Activated CD8-positive, alpha-beta T cell treated with anti-CD3 and anti-CD28 coated beads for 36 hours (primary cell): ENCODE results near the gene IFNGR1. TPM values are rescaled to one million over a fixed set of nuclear protein-coding genes. Genes with fewer than 3 reads are reported as not detected.

Experiments used
- ATAC-seq: fragments of 200-7000 bp; cut with Tn5 transposase; one replicate; pipeline ENCODE4 v1.10.0; 2021; ENCODE audit warnings: mild to moderate bottlenecking, moderate library complexity
- CTCF ChIA-PET: fragments of 350-600 bp; sonication (Branson Sonifier 250); formaldehyde crosslinking; loops from one replicate; lab custom pipeline; 2021; ENCODE audit warnings: antibody characterized with exemption; lab: Charles Lee
- POLR2A ChIA-PET: fragments of 350-600 bp; sonication (Branson Sonifier 250); formaldehyde crosslinking; loops from one replicate; lab custom pipeline; 2021; ENCODE audit warnings: antibody characterized with exemption; lab: Charles Lee
- DNase-seq: peaks from one replicate; pipeline ENCODE4 v3.0.0-alpha.2; 2020
- H3K27ac Mint-ChIP-seq: one replicate; pipeline ENCODE4 v1.8.0; 2021; ENCODE audit warnings: mild to moderate bottlenecking, mixed read lengths
- H3K27me3 Mint-ChIP-seq: one replicate; pipeline ENCODE4 v1.8.0; 2021; ENCODE audit warnings: mixed read lengths
- H3K36me3 Mint-ChIP-seq: one replicate; pipeline ENCODE4 v1.8.0; 2021; ENCODE audit warnings: low read depth, mixed read lengths
- H3K4me1 Mint-ChIP-seq: one replicate; pipeline ENCODE4 v1.8.0; 2021; ENCODE audit warnings: low read depth, mixed read lengths
- H3K4me3 Mint-ChIP-seq: one replicate; pipeline ENCODE4 v1.8.0; 2021; ENCODE audit warnings: mild to moderate bottlenecking, moderate library complexity, mixed read lengths
- H3K9me3 Mint-ChIP-seq: one replicate; pipeline ENCODE4 v1.8.0; 2021; ENCODE audit warnings: mixed read lengths
- intact Hi-C: fragments of 100-400 bp; cut with micrococcal nuclease; formaldehyde crosslinking; loops from one replicate; pipeline ENCODE4 v1.10.0; 2022
- total RNA-seq, 2 experiments: library from RNA; stranded (reverse); gene quantifications; one replicate each; pipeline ENCODE4 v1.2.3, GENCODE V29; 2021
- TF ChIP-seq, protein P1 (sequence below): fragments of 200-600 bp; IDR thresholded peaks from one replicate; pipeline ENCODE4 v1.8.0; 2022; ENCODE audit warnings: antibody characterized with exemption, mild to moderate bottlenecking

The IFNGR1 gene
- total RNA-seq, 2 experiments from 2014 or later, result 25.6 to 26.8 TPM

DNA sequence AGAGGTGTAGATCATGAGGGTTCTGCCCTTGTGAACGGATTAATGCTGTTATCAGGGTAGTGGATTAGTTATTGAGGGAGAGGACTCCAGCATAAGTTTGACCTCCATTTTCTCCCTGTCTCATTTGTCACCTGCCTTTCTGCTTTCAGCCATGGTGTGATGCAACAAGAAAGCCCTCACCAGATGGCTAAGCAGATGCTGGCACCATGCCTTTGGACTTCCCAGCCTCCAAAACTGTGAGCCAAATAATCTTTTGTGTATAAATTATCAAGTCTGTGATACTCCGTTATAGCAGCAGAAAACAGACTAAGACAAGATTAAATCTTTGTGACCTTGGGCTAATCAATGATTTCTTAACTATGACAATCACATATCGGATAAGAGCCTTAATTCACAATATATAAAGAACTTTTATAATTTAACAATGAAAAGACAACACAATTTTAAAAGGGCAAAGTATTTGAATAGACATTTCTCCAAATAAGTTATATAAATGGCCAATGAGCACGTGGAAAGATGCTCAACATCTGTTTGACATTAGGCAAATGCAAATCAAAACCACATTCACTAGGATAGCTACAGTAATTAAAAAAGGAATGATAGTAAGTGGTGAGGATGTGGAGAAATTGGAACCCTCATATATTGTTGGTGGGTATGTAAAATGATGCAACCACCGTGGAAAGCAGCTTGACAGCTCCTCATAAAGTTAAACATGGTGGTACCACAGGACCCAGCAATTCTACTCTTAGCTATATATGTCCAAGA, 45.3 kb upstream of the IFNGR1 start:
- DNase-seq (no peak), ATAC-seq (no peak)
- Mint-ChIP-seq H3K36me3 (no peaks in the 10 kb centered on the region), H3K27me3 (peaks cover 12% of the 10 kb centered on the region), H3K27ac (no peak overlapping the region), H3K9me3 (no peaks in the 10 kb centered on the region), H3K4me1 (peaks cover 17% of the 10 kb centered on the region), H3K4me3 (no peak overlapping the region)
- ChIA-PET POLR2A (no interaction called here), CTCF (interaction anchor here (0.9 kb wide), 1 partner anchor 170 kb away, joined by 4 read pairs; no protein-coding TSS in a partner anchor)
- TF ChIP-seq, protein P1, sequence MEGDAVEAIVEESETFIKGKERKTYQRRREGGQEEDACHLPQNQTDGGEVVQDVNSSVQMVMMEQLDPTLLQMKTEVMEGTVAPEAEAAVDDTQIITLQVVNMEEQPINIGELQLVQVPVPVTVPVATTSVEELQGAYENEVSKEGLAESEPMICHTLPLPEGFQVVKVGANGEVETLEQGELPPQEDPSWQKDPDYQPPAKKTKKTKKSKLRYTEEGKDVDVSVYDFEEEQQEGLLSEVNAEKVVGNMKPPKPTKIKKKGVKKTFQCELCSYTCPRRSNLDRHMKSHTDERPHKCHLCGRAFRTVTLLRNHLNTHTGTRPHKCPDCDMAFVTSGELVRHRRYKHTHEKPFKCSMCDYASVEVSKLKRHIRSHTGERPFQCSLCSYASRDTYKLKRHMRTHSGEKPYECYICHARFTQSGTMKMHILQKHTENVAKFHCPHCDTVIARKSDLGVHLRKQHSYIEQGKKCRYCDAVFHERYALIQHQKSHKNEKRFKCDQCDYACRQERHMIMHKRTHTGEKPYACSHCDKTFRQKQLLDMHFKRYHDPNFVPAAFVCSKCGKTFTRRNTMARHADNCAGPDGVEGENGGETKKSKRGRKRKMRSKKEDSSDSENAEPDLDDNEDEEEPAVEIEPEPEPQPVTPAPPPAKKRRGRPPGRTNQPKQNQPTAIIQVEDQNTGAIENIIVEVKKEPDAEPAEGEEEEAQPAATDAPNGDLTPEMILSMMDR, result no peak
- intact Hi-C loops, result no loop called here

DNA sequence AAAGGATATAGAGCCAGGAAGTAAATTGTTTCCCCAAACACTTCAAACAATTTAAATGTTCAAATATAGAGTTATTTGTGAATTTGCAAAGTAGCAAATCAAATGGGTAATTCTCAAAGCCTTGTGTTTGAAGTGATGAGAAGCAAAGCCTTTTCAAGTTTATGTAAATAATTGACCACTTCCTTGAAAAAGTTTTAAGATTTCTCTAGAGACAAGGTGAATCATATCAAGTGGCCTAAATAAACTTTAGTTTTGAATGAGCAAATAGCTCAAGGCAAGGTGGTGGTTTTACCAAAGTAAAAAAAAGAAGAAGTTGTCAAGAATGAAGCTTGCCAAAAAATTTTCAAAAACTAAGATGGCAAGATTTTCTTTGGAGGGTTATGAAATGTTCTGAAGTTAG, 42.6 kb upstream of the IFNGR1 start:
- H3K27me3 Mint-ChIP-seq, result peaks cover 9% of the 10 kb centered on the region
- ChIA-PET POLR2A (no interaction called here), CTCF (interaction anchor here (1.3 to 2.5 kb wide), 2 partner anchors 8 to 19 kb away, joined by 3 to 7 read pairs; no protein-coding TSS in a partner anchor)
- H3K4me3 Mint-ChIP-seq, result no peak overlapping the region
- H3K9me3 Mint-ChIP-seq, result no peaks in the 10 kb centered on the region
- TF ChIP-seq, protein P1, result no peak
- DNase-seq, result no peak
- peaks cover 12% of the 10 kb centered on the region for H3K4me1 Mint-ChIP-seq
- intact Hi-C loops, result no loop called here
- ATAC-seq, result peak; percentile 39
- no peak overlapping the region for H3K27ac Mint-ChIP-seq
- no peaks in the 10 kb centered on the region for H3K36me3 Mint-ChIP-seq

DNA sequence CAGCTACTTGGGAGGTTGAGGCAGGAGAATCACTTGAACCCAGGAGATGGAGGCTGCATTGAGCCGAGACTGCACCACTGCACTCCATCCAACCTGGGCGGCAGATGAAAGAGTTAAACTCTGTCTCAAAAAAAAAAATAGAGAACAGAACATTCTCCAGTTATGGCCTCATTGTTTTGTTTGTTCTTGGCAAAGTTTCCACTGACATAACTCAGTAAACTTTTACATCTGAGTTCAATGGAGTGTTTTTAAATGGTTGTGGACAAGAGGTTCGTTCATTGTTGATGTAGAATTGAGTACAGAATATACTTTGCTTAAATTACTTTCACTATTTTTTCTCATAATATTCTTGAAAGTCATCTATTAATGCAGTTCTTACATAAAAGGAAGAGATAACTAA, 42.2 kb upstream of the IFNGR1 start:
- no peaks in the 10 kb centered on the region for H3K36me3 Mint-ChIP-seq
- POLR2A ChIA-PET, result no interaction called here
- no peaks in the 10 kb centered on the region for H3K9me3 Mint-ChIP-seq
- TF ChIP-seq, protein P1, result no peak
- peak overlapping the region; percentile 21 for H3K27ac Mint-ChIP-seq
- intact Hi-C loops, result no loop called here
- CTCF ChIA-PET, result interaction anchor here (1.3 to 2.5 kb wide), 2 partner anchors 9 to 20 kb away, joined by 3 to 7 read pairs; no protein-coding TSS in a partner anchor
- peaks cover 12% of the 10 kb centered on the region for H3K4me1 Mint-ChIP-seq
- DNase-seq (no peak), ATAC-seq (no peak)
- peaks cover 9% of the 10 kb centered on the region for H3K27me3 Mint-ChIP-seq
- H3K4me3 Mint-ChIP-seq, result no peak overlapping the region

DNA sequence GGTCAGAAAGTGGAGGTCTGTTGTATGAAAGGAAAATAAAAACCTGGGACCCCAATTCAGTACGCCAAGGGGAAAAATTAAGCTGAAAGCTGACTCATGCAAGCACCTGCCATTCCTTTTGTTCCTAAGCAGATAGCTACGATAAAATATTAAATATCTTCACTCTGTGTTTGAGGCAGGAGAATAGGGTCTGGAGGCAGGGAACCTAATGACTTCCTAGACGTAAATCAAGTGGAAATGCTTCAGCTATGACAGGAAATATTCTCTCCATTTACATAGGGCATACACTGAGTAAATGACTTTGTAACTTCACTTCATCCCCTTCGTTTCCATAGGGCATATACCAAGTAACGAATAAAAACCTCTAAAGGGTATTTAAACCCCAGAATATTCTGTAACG, 41.0 kb upstream of the IFNGR1 start:
- H3K4me1 Mint-ChIP-seq, result peaks cover 12% of the 10 kb centered on the region
- ATAC-seq, result no peak

More for the DNA sequence above, 41.0 kb upstream of the IFNGR1 start:
- POLR2A ChIA-PET, result no interaction called here
- TF ChIP-seq, protein P1, result no peak
- intact Hi-C loops, result no loop called here
- no peak overlapping the region for H3K4me3 Mint-ChIP-seq
- no peaks in the 10 kb centered on the region for H3K36me3 Mint-ChIP-seq
- peaks cover 8% of the 10 kb centered on the region for H3K27me3 Mint-ChIP-seq
- H3K9me3 Mint-ChIP-seq, result no peaks in the 10 kb centered on the region
- no peak overlapping the region for H3K27ac Mint-ChIP-seq
- DNase-seq, result no peak
- CTCF ChIA-PET, result interaction anchor here (2.5 kb wide), 1 partner anchor 10 kb away, joined by 7 read pairs; no protein-coding TSS in a partner anchor
